ENCODE data around the gene PRKN. TPM values are rescaled to one million over a fixed set of nuclear protein-coding genes. Genes with fewer than 3 reads are reported as not detected.

The PRKN gene
- total RNA-seq, 2 donors from 2014 or later: 10.7 to 21.2 TPM

DNA sequence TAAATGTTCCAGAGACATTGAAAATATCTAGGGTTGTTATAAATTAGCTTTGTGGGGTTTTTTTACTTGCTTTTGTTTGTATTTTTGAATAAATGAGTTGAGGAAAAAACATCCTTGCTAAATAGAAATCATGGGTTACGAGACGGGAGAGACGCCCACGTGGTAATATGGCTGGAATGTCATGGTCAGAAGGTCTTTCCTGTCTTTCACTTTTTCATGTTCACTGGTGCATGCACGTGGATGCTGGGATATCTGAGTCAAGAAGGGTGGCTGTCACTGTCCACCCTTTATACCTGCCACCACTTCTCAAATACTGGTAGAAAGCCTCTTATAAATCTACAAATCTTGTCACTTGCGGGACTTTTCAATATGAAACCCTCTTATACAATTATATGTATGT is 1195.0 kb downstream of the PRKN start:
- Histone ChIP-seq H3K27ac (no peak overlapping the region), H3K4me1 (replicated peaks) (no peaks in the 10 kb centered on the region), H3K36me3 (no peaks in the 10 kb centered on the region), H3K9me3 (no peaks in the 10 kb centered on the region), H3K4me3 (no peak overlapping the region), H3K27me3 (replicated peaks; ENCODE audit: insufficient read depth) (no peaks in the 10 kb centered on the region)
- TF ChIP-seq, protein P1, sequence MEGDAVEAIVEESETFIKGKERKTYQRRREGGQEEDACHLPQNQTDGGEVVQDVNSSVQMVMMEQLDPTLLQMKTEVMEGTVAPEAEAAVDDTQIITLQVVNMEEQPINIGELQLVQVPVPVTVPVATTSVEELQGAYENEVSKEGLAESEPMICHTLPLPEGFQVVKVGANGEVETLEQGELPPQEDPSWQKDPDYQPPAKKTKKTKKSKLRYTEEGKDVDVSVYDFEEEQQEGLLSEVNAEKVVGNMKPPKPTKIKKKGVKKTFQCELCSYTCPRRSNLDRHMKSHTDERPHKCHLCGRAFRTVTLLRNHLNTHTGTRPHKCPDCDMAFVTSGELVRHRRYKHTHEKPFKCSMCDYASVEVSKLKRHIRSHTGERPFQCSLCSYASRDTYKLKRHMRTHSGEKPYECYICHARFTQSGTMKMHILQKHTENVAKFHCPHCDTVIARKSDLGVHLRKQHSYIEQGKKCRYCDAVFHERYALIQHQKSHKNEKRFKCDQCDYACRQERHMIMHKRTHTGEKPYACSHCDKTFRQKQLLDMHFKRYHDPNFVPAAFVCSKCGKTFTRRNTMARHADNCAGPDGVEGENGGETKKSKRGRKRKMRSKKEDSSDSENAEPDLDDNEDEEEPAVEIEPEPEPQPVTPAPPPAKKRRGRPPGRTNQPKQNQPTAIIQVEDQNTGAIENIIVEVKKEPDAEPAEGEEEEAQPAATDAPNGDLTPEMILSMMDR (IDR thresholded peaks at IDR 0.05): no peak
- TF ChIP-seq POLR2AphosphoS5 (IDR thresholded peaks at IDR 0.05): no peak
- no peak for TF ChIP-seq POLR2A (IDR thresholded peaks at IDR 0.05)
- intact Hi-C loops (cut with DNase I): no loop called here
- DNase-seq (ENCODE audit: low spot score): no peak
- WGBS: 92% methylated on average over 6 of the region's 6 CpGs

- no peak overlapping the region for H3K4me3 ChIP-seq
- no peaks in the 10 kb centered on the region for H3K9me3 ChIP-seq
- no peak for DNase-seq (ENCODE audit: low spot score)
- H3K27me3 ChIP-seq (replicated peaks; ENCODE audit: insufficient read depth): no peaks in the 10 kb centered on the region
- intact Hi-C loops (cut with DNase I): no loop called here
- H3K27ac ChIP-seq: no peak overlapping the region
- TF ChIP-seq POLR2A (IDR thresholded peaks at IDR 0.05) (no peak), POLR2AphosphoS5 (IDR thresholded peaks at IDR 0.05) (no peak)
- TF ChIP-seq, protein P1 (IDR thresholded peaks at IDR 0.05): no peak
- no peaks in the 10 kb centered on the region for H3K36me3 ChIP-seq
- WGBS: 84% methylated on average over 1 of the region's 1 CpG
- no peaks in the 10 kb centered on the region for H3K4me1 ChIP-seq (replicated peaks)
Observed at GRCh38 chr6:161526794-161527193, 1200.8 kb downstream of the PRKN start.

DNA sequence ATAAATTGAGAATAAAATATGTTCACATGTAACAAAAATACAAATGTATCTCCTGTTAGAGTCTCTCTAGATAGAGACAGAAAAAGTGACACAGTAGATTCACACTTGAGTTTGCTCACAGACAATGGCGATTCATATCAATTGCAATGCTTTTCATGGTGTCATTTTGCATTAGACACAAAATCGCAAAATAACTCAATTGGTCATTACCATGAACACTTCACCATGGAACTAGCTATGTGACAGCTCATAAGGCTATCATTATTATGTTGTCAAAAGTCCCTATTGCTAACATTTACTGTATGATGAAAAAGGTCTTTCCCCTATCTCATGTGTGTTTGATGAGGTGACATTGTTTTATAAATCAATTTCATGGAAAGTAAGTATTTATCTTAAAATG is 1204.2 kb downstream of the PRKN start:
- WGBS: 90% methylated on average over 2 of the region's 2 CpGs
- Histone ChIP-seq H3K27ac (no peak overlapping the region), H3K9me3 (no peaks in the 10 kb centered on the region), H3K4me3 (no peak overlapping the region), H3K27me3 (replicated peaks; ENCODE audit: insufficient read depth) (no peaks in the 10 kb centered on the region), H3K36me3 (no peaks in the 10 kb centered on the region), H3K4me1 (replicated peaks) (no peaks in the 10 kb centered on the region)
- DNase-seq (ENCODE audit: low spot score): no peak
- TF ChIP-seq POLR2AphosphoS5 (IDR thresholded peaks at IDR 0.05) (no peak), POLR2A (IDR thresholded peaks at IDR 0.05) (no peak)
- TF ChIP-seq, protein P1 (IDR thresholded peaks at IDR 0.05): no peak
- intact Hi-C loops (cut with DNase I): no loop called here

- Histone ChIP-seq H3K4me1 (replicated peaks) (no peaks in the 10 kb centered on the region), H3K27me3 (replicated peaks; ENCODE audit: insufficient read depth) (no peaks in the 10 kb centered on the region), H3K36me3 (no peaks in the 10 kb centered on the region), H3K27ac (no peak overlapping the region), H3K9me3 (no peaks in the 10 kb centered on the region), H3K4me3 (no peak overlapping the region)
- WGBS: 95% methylated on average over 5 of the region's 5 CpGs
- intact Hi-C loops (cut with DNase I): no loop called here
- TF ChIP-seq POLR2A (IDR thresholded peaks at IDR 0.05) (no peak), POLR2AphosphoS5 (IDR thresholded peaks at IDR 0.05) (no peak)
- TF ChIP-seq, protein P1 (IDR thresholded peaks at IDR 0.05): no peak
- no peak for DNase-seq (ENCODE audit: low spot score)
Observed at GRCh38 chr6:161522276-161522675, 1205.3 kb downstream of the PRKN start.

- Histone ChIP-seq H3K4me3 (no peak overlapping the region), H3K9me3 (no peaks in the 10 kb centered on the region), H3K36me3 (no peaks in the 10 kb centered on the region), H3K27me3 (replicated peaks; ENCODE audit: insufficient read depth) (no peaks in the 10 kb centered on the region), H3K4me1 (replicated peaks) (no peaks in the 10 kb centered on the region), H3K27ac (no peak overlapping the region)
- 80% methylated on average over 9 of the region's 9 CpGs for WGBS
- DNase-seq (ENCODE audit: low spot score): no peak
- intact Hi-C loops (cut with DNase I): no loop called here
- TF ChIP-seq, protein P1 (IDR thresholded peaks at IDR 0.05): no peak
- TF ChIP-seq POLR2A (IDR thresholded peaks at IDR 0.05) (no peak), POLR2AphosphoS5 (IDR thresholded peaks at IDR 0.05) (no peak)
Observed at GRCh38 chr6:161511447-161512095, 1216.0 kb downstream of the PRKN start.
